ENCODE results near the gene MRPL12.

Gene MRPL12

GRCh38 chr17:81683208-81683583 is 20.0 kb upstream of the MRPL12 start:
- no peak for DNase-seq

GRCh38 chr17:81683584-81684441 is 19.4 kb upstream of the MRPL12 start, which contains the start of the genes ARL16 and HGS:
Gene ARL16, minus strand, starts transcription at chr17:81683797. Its CDS starts 44 bp downstream, at chr17:81683753.
Gene HGS, plus strand, starts transcription at chr17:81684011. Its CDS starts 56 bp downstream, at chr17:81684067.
- DNase-seq, result peak; percentile 99

GRCh38 chr17:81684442-81684911 is 18.7 kb upstream of the MRPL12 start:
- DNase-seq, result no peak

GRCh38 chr17:81685108-81685507 is 18.1 kb upstream of the MRPL12 start:
- DNase-seq, result no peak

- no peak for DNase-seq
Measured at GRCh38 chr17:81686614-81687013, 16.6 kb upstream of the MRPL12 start.

GRCh38 chr17:81687770-81688541 is 15.2 kb upstream of the MRPL12 start:
- no peak for DNase-seq

- DNase-seq, result no peak
Measured at GRCh38 chr17:81688616-81689015, 14.6 kb upstream of the MRPL12 start.

GRCh38 chr17:81690066-81690465 is 13.1 kb upstream of the MRPL12 start:
- no peak for DNase-seq

GRCh38 chr17:81690549-81690948 is 12.6 kb upstream of the MRPL12 start:
- no peak for DNase-seq

- DNase-seq, result no peak
Measured at GRCh38 chr17:81691196-81691595, 12.0 kb upstream of the MRPL12 start.

- no peak for DNase-seq
Measured at GRCh38 chr17:81691608-81692007, 11.6 kb upstream of the MRPL12 start.

- no peak for DNase-seq
Measured at GRCh38 chr17:81693509-81694210, 9.5 kb upstream of the MRPL12 start.

- no peak for DNase-seq
Measured at GRCh38 chr17:81694810-81695209, 8.4 kb upstream of the MRPL12 start.

GRCh38 chr17:81695211-81695610 is 8.0 kb upstream of the MRPL12 start:
- DNase-seq, result no peak

- no peak for DNase-seq
Measured at GRCh38 chr17:81695801-81696200, 7.4 kb upstream of the MRPL12 start.

GRCh38 chr17:81696218-81696941 is 6.8 kb upstream of the MRPL12 start:
- DNase-seq, result no peak

GRCh38 chr17:81697261-81698044 is 5.7 kb upstream of the MRPL12 start:
- no peak for DNase-seq

GRCh38 chr17:81700353-81701287 is 2.5 kb upstream of the MRPL12 start:
- no peak for DNase-seq

GRCh38 chr17:81701288-81702071 is 1.7 kb upstream of the MRPL12 start:
- no peak for DNase-seq
